MM.1S (cell line): ENCODE results near the gene LITAF.

ENCODE experiments used
- EZH2 ChIP-seq: fragments of 300-600 bp; sonication (generic); optimal IDR thresholded peaks from 2 replicates; pipeline ENCODE3; 2017; ENCODE audit warnings: low read depth, mild to moderate bottlenecking, antibody characterized with exemption, low read length, mixed read lengths
- EZH2phosphoT487 ChIP-seq: fragments of 300-600 bp; sonication (generic); IDR thresholded peaks from 2 replicates; pipeline ENCODE4 v1.6.1; 2018; ENCODE audit warnings: antibody characterized with exemption, low read length
- TF ChIP-seq, protein P1 (sequence below): fragments of 300-600 bp; sonication (generic); IDR thresholded peaks from 2 replicates; pipeline ENCODE4 v1.5.1; 2016; ENCODE audit warnings: antibody characterized with exemption, low read length, mixed read lengths

DNA sequence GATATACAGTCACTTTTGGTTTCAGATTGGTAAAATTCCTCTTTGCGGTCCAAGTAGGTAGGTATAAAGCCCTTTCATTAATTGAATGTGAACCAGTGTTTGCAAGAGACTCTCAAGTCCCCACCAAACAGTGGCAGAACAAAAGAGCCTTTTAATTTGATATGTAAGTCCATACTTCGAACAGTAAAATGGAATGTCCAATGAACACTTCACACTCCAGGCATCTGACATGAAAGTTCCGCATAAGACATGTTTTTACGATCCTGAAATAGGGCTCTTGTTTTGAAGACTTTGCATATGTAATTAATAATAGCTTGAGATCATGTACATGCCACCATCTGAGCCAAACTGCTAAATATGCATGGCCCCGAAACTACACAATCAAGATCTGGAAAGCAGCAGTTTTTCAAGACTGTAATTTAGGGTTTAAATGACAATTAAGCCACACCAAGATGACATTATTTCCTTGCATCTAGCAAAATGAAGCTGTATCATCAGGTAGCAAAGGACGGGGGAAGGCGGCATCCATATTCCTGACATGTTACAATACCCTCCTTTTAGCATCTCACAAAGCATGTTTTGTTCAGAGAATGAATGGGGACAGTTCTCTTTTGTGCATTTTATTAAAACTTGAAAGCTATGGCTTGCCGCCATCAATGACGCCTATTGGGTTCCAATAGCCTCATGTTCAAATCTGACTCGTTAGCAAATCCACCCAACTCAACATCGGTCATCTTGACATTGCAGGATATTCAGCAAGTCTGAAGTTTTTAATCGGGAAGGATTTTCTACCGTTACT lies 39.4 kb downstream of the LITAF start:
- TF ChIP-seq, protein P1, sequence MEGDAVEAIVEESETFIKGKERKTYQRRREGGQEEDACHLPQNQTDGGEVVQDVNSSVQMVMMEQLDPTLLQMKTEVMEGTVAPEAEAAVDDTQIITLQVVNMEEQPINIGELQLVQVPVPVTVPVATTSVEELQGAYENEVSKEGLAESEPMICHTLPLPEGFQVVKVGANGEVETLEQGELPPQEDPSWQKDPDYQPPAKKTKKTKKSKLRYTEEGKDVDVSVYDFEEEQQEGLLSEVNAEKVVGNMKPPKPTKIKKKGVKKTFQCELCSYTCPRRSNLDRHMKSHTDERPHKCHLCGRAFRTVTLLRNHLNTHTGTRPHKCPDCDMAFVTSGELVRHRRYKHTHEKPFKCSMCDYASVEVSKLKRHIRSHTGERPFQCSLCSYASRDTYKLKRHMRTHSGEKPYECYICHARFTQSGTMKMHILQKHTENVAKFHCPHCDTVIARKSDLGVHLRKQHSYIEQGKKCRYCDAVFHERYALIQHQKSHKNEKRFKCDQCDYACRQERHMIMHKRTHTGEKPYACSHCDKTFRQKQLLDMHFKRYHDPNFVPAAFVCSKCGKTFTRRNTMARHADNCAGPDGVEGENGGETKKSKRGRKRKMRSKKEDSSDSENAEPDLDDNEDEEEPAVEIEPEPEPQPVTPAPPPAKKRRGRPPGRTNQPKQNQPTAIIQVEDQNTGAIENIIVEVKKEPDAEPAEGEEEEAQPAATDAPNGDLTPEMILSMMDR, result no peak
- TF ChIP-seq EZH2phosphoT487 (no peak), EZH2 (no peak)
